Lower lobe of right lung (tissue), 2 donors: Measurements from ENCODE around the gene SH3PXD2A. TPM values are rescaled to one million over a fixed set of nuclear protein-coding genes. Genes with fewer than 3 reads are reported as not detected.

Experiments
- ATAC-seq, 2 donors: fragments of 200-7000 bp; cut with Tn5 transposase; one replicate each; pipeline ENCODE4 v1.9.1; 2020 to 2022; ENCODE audit warnings: mild to moderate bottlenecking in 2 of 2, moderate library complexity in 2 of 2
- DNase-seq: peaks from one replicate; pipeline ENCODE4 v3.0.0-alpha.2; 2020
- H3K27ac ChIP-seq: fragments of 200-600 bp; one replicate; pipeline ENCODE4 v1.8.0; 2022
- H3K27me3 ChIP-seq: fragments of 200-600 bp; one replicate; pipeline ENCODE4 v1.8.0; 2022; ENCODE audit warnings: low read depth
- H3K36me3 ChIP-seq: fragments of 200-600 bp; one replicate; pipeline ENCODE4 v1.8.0; 2022; ENCODE audit warnings: mild to moderate bottlenecking
- H3K4me1 ChIP-seq: fragments of 200-600 bp; one replicate; pipeline ENCODE4 v1.8.0; 2022
- H3K4me3 ChIP-seq: fragments of 200-600 bp; one replicate; pipeline ENCODE4 v1.8.0; 2022; ENCODE audit warnings: mild to moderate bottlenecking
- H3K9me3 ChIP-seq: fragments of 200-600 bp; one replicate; pipeline ENCODE4 v1.8.0; 2022
- intact Hi-C: fragments of 100-400 bp; cut with DNase I; formaldehyde crosslinking; loops from one replicate; pipeline ENCODE4 v1.11.0; 2022
- total RNA-seq: library from RNA; stranded (reverse); fragmentation: NEBNext Ultra II Directional; extraction: Animal tissue kit (Norgen Biotek cat#: 25700); gene quantifications from one replicate; pipeline ENCODE4 v1.2.1, GENCODE V29; 2021
- TF ChIP-seq, protein P1 (sequence below): fragments of 200-600 bp; IDR thresholded peaks from one replicate; pipeline ENCODE4 v1.8.0; 2022; ENCODE audit warnings: antibody characterized with exemption, mild to moderate bottlenecking
- donor health status: DM: no; HTN: yes; CAD: no; lungs with severe emphysema.

The SH3PXD2A gene
- total RNA-seq, 1 donor from 2014 or later = 34.8 TPM

DNA sequence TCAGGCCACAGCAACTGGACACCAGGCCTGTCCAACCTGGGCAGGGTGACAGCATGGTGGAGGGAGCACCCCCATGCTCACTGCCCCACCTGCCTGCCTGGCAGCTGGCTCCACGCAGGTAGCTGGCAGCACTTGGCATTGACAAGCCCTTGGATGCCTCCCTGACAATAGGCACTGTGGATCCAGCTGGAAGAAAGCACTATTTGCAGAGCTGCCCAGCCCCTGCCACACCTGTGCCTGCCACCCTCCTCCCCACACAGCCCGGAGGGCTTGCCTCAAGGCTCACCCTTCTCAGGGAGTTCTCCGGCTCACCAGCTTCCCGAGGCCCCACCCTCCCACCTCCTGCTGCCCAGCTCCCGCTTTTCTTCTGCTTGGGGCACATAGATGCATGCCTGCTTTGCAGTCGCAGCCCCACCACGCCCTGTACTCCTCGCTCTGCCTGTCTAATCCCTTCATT is 201.8 kb downstream of the SH3PXD2A start:
- TF ChIP-seq, protein P1, sequence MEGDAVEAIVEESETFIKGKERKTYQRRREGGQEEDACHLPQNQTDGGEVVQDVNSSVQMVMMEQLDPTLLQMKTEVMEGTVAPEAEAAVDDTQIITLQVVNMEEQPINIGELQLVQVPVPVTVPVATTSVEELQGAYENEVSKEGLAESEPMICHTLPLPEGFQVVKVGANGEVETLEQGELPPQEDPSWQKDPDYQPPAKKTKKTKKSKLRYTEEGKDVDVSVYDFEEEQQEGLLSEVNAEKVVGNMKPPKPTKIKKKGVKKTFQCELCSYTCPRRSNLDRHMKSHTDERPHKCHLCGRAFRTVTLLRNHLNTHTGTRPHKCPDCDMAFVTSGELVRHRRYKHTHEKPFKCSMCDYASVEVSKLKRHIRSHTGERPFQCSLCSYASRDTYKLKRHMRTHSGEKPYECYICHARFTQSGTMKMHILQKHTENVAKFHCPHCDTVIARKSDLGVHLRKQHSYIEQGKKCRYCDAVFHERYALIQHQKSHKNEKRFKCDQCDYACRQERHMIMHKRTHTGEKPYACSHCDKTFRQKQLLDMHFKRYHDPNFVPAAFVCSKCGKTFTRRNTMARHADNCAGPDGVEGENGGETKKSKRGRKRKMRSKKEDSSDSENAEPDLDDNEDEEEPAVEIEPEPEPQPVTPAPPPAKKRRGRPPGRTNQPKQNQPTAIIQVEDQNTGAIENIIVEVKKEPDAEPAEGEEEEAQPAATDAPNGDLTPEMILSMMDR = no peak
- intact Hi-C loops = no loop called here
- H3K36me3 ChIP-seq = peaks cover 18% of the 10 kb centered on the region
- H3K4me1 ChIP-seq = peaks cover 53% of the 10 kb centered on the region
- H3K27ac ChIP-seq = peak overlapping the region; percentile 75
- peak; percentile 58 for DNase-seq
- peak; percentile 30 to 45 for ATAC-seq
- H3K4me3 ChIP-seq = no peak overlapping the region
- H3K27me3 ChIP-seq = no peaks in the 10 kb centered on the region
- no peaks in the 10 kb centered on the region for H3K9me3 ChIP-seq

DNA sequence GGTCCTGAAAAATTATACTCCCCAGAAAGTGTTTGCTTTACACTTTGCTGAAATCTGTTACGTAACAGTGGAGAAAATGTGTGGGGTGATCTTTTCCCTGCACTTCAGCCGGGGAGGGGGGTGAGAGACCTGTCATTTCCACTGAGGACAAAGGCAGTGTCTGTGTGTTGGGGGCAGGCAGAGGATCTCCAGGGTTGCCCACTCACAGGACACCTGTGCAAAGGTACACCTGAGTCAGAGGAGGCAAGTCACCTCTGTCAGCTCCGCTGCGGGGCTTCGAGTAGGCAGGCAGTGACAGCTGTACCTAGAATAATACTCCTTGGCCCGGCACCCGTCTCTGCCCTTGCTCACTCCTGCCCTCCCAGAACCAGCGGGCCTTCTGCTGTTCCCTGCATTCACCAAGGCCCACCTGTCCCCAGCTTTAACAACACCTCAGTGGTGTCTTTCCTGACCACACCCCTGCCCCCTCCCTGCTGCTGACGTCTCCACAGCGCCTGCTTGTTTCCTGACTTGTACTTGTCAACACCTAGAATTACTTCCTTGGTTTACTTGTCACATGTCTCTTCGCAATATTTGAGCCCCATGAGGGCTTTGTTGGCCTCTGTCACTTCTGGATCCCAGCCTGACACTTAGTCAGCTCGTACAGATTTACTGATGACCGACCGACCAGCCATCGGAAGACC is 202.6 kb downstream of the SH3PXD2A start:
- Histone ChIP-seq H3K9me3 (no peaks in the 10 kb centered on the region), H3K27me3 (no peaks in the 10 kb centered on the region), H3K27ac (peak overlapping the region; percentile 75), H3K36me3 (peaks cover 18% of the 10 kb centered on the region), H3K4me3 (no peak overlapping the region), H3K4me1 (peaks cover 61% of the 10 kb centered on the region)
- no peak for DNase-seq
- peak; percentile 39 to 54 for ATAC-seq
- intact Hi-C loops = no loop called here
- TF ChIP-seq, protein P1 = no peak

DNA sequence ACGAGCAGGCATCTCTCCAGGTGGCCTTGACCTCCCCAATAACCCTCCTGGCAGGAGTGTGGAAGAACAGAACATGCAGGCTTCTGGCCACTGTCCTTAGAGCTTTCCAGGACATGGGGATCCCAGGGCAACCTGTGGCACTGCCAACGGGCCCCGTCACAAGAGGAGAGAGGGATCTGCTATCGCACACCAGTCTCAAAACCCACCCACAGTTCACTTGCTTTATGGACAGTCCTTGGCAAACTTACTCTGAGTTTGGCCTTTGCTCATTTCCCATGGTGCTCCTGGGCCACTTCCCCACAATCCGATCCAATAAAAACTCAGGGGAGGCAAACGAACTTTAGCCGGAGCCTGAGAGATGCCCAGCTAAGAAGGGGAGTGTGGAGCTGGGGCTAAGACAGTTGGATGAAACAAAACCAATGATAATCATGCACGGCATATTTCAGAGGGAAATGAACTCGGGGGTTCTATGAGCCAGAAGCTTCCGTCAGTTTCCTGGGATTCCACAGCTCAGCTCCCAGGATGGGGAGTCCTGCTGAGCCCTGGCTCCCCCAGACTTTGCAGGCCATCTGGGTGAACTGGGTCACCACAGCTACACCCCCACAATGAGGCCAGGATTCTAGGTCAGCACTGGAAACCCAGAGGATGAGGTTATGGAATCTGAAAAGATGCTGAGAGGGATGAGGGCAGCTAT is 203.4 kb downstream of the SH3PXD2A start:
- Histone ChIP-seq H3K36me3 (peaks cover 22% of the 10 kb centered on the region), H3K4me3 (no peak overlapping the region), H3K27me3 (no peaks in the 10 kb centered on the region), H3K4me1 (peaks cover 63% of the 10 kb centered on the region), H3K9me3 (no peaks in the 10 kb centered on the region), H3K27ac (peak overlapping the region; percentile 75)
- intact Hi-C loops = no loop called here
- TF ChIP-seq, protein P1 = no peak
- ATAC-seq = no peak
- DNase-seq = no peak

DNA sequence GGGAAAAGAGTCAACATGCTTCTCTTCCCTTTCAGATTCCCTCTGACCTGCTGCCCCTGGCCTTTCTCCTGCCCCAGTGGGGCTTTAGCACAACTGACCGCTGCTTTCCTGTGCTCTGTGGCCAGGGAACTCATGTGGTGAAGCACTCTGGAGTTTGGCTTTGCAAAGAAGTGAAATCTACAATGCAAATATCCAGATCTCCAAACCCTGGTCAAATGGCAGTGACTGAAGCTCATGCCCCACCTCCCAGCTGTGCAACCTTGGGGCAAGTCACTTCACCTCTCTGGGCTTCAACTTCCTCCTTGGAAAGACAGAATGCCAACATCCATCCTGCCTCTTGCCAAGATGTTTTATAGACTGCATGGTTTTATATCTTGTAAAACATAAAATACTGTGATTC is 204.0 kb downstream of the SH3PXD2A start:
- Histone ChIP-seq H3K4me3 (no peak overlapping the region), H3K27me3 (no peaks in the 10 kb centered on the region), H3K9me3 (no peaks in the 10 kb centered on the region), H3K4me1 (peaks cover 65% of the 10 kb centered on the region), H3K27ac (no peak overlapping the region), H3K36me3 (peaks cover 18% of the 10 kb centered on the region)
- ATAC-seq = no peak
- no peak for DNase-seq
- intact Hi-C loops = no loop called here
- TF ChIP-seq, protein P1 = no peak

DNA sequence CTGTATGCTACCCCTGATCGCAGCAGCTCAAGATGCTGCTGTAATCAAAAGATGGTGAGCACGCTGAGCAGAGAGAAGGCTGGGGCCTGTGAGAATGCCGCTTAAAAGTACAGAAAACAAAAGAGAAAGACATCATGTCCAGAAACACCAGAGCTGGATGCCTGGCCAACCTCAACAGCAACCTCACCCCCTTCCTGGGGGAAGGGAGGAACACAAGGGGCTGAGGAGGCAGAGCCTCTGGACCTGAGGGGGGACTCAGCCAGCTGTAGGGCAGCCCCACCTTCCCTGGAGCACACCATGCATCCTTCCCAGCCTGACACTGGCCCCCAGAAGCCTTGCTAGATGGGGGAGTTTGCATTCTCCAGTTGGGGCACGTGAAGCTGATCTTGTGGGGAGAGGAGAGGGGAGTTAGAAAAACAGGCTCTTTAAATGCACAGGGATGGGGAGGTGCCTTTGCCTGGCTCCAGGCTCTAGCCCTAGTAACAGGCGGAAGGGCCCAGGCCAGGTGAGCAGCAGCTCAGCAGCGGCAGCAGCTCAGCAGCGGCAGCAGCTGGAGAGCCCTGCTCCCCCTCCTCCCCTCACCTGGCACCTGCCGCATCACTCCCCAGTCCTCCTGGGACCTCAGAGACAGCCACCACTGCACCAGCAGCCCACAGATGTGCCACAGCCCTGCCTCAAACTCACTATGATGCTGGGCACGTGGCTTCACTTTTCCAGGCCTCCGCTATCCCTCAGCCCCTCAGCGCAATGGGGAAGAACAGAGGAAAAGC is 205.5 kb downstream of the SH3PXD2A start:
- Histone ChIP-seq H3K9me3 (no peaks in the 10 kb centered on the region), H3K27ac (peak overlapping the region; percentile 32), H3K4me3 (no peak overlapping the region), H3K4me1 (peaks cover 80% of the 10 kb centered on the region), H3K36me3 (peaks cover 5% of the 10 kb centered on the region), H3K27me3 (no peaks in the 10 kb centered on the region)
- DNase-seq = no peak
- ATAC-seq = no peak
- TF ChIP-seq, protein P1 = no peak
- intact Hi-C loops = no loop called here
